Fibroblast of lung (primary cell): ENCODE measurements around the gene RNASE7. TPM values are rescaled to one million over a fixed set of nuclear protein-coding genes. Genes with fewer than 3 reads are reported as not detected.
A peak's percentile ranks its signal among the peaks of the same experiment; 100 is the strongest.

Experiments used
- DNase-seq, 2 donors: peaks; one replicate each; pipeline versions ENCODE4 v3.0.0 to v3.0.0-alpha.2; 2010; ENCODE audit warnings: low read depth in 2 of 2
- H2AFZ ChIP-seq: 2 replicates; pipeline ENCODE4 v1.5.1; 2012; ENCODE audit warnings: low read length, control low read depth, inconsistent platforms
- H3K27ac ChIP-seq: 2 replicates; pipeline ENCODE4 v1.5.1; 2011; ENCODE audit warnings: low read length, control low read depth; ENCODE audit not compliant: insufficient read depth
- H3K27me3 ChIP-seq: 2 replicates; pipeline ENCODE4 v1.5.1; 2011; ENCODE audit warnings: mild to moderate bottlenecking, low read length; ENCODE audit not compliant: control insufficient read depth, insufficient read depth
- H3K36me3 ChIP-seq: 2 replicates; pipeline ENCODE4 v1.5.1; 2011; ENCODE audit warnings: low read length; ENCODE audit not compliant: control insufficient read depth, insufficient read depth
- H3K4me1 ChIP-seq: 2 replicates; pipeline ENCODE4 v1.5.1; 2011; ENCODE audit warnings: low read length; ENCODE audit not compliant: control insufficient read depth, insufficient read depth; ENCODE audit errors: extremely low read depth
- H3K4me2 ChIP-seq: 2 replicates; pipeline ENCODE4 v1.5.1; 2011; ENCODE audit warnings: low read length, control low read depth; ENCODE audit not compliant: insufficient read depth; ENCODE audit errors: extremely low read depth
- H3K4me3 ChIP-seq, 4 experiments: fragments of 200-600 bp in 1 of 4; sonication (generic) in 1 of 4; replicated peaks in 1 of 4; 2 replicates each; pipeline ENCODE4 v1.5.1; 2011 to 2016; ENCODE audit warnings: low read length in 4 of 4, low read depth in 3 of 4, mild to moderate bottlenecking in 3 of 4, control low read depth in 2 of 4, inconsistent platforms in 1 of 4, mixed read lengths in 1 of 4; ENCODE audit not compliant: insufficient read depth in 1 of 4; ENCODE audit errors: control extremely low read depth in 1 of 4
- H3K79me2 ChIP-seq: 2 replicates; pipeline ENCODE4 v1.5.1; 2012; ENCODE audit warnings: mild to moderate bottlenecking, low read length, inconsistent platforms; ENCODE audit not compliant: control insufficient read depth, insufficient read depth
- H3K9ac ChIP-seq: 2 replicates; pipeline ENCODE4 v1.5.1; 2011; ENCODE audit warnings: mild to moderate bottlenecking, low read length, control low read depth; ENCODE audit not compliant: insufficient read depth
- H3K9me3 ChIP-seq: 2 replicates; pipeline ENCODE4 v1.5.1; 2012; ENCODE audit warnings: low read depth, low read length; ENCODE audit not compliant: control insufficient read depth, insufficient read depth
- H4K20me1 ChIP-seq: 2 replicates; pipeline ENCODE4 v1.5.1; 2011; ENCODE audit warnings: low read length; ENCODE audit not compliant: control insufficient read depth, insufficient read depth; ENCODE audit errors: extremely low read depth
- CTCF ChIP-seq, 2 donors: IDR thresholded peaks in 1 of 2; conservative IDR thresholded peaks in 1 of 2; 1 replicate in 1 of 2; 2 replicates in 1 of 2; pipeline ENCODE4 v1.5.1; 2011 to 2012; ENCODE audit warnings: low read length in 2 of 2, control low read depth in 1 of 2, inconsistent platforms in 1 of 2, low read depth in 1 of 2, mild to moderate bottlenecking in 1 of 2
- EZH2 ChIP-seq: IDR thresholded peaks from 2 replicates; pipeline ENCODE4 v1.5.1; 2012; ENCODE audit warnings: low read length, control low read depth, mild to moderate bottlenecking; ENCODE audit errors: missing control alignments
- polyA plus RNA-seq, 2 donors: library from polyadenylated mRNA; depleted of rRNA in 1 of 2; stranded (reverse) in 1 of 2; unstranded in 1 of 2; fragments of >200 nt; gene quantifications; 2 replicates each; pipeline ENCODE4 v1.2.1, GENCODE V29; 2011 to 2012; ENCODE audit warnings: missing spikeins in 1 of 2
- total RNA-seq: library from RNA; depleted of rRNA; stranded (reverse); fragments of >200 nt; gene quantifications from 2 replicates; pipeline ENCODE4 v1.2.1, GENCODE V29; 2014

The RNASE7 gene
- total and polyA plus RNA-seq, 2 donors (not counting 1 experiment from before 2014, with no cell fraction given): not detected

- H3K27ac ChIP-seq: no peak within 1 kb of the TSS
Observed at GRCh38 chr14:21034707-21035106, 7.5 kb upstream of the RNASE7 start, which contains the start of gene RNASE13. Gene RNASE13, minus strand, starts transcription at chr14:21034807. Its CDS starts 519 bp downstream, at chr14:21034288.

GRCh38 chr14:21036751-21037150, 5.4 kb upstream of the RNASE7 start:
- Histone ChIP-seq H3K27ac (no peak overlapping the region), H3K4me2 (no peak overlapping the region), H3K79me2 (no peaks in the 10 kb centered on the region), H3K36me3 (no peaks in the 10 kb centered on the region), H3K4me3 (no peak overlapping the region), H4K20me1 (no peaks in the 10 kb centered on the region), H3K27me3 (peaks cover 16% of the 10 kb centered on the region), H3K4me1 (no peaks in the 10 kb centered on the region), H3K9ac (no peak overlapping the region), H3K9me3 (no peaks in the 10 kb centered on the region), H2AFZ (no peak overlapping the region)
- TF ChIP-seq CTCF (conservative IDR thresholded peaks at IDR 0.05 in 1 of 2, IDR thresholded peaks at IDR 0.05 in 1 of 2; ENCODE audit: low read depth in 1 of 2, low read length in 2 of 2) (no peak), EZH2 (no peak)
- DNase-seq: no peak

More at GRCh38 chr14:21034707-21035106, 7.5 kb upstream of the RNASE7 start, which contains the start of gene RNASE13:
- Histone ChIP-seq H3K36me3 (no peaks in the 10 kb centered on the region), H3K9me3 (no peaks in the 10 kb centered on the region), H3K4me3 (no peak within 1 kb of the TSS), H3K4me2 (no peak within 1 kb of the TSS), H3K4me1 (no peaks in the 10 kb centered on the region), H4K20me1 (no peaks in the 10 kb centered on the region), H3K9ac (peak within 1 kb of the TSS; percentile 2), H2AFZ (no peak within 1 kb of the TSS), H3K27me3 (peaks cover 29% of the 10 kb centered on the region), H3K79me2 (no peaks in the 10 kb centered on the region)
- no peak for DNase-seq
- TF ChIP-seq CTCF (conservative IDR thresholded peaks at IDR 0.05 in 1 of 2, IDR thresholded peaks at IDR 0.05 in 1 of 2; ENCODE audit: low read depth in 1 of 2, low read length in 2 of 2): no peak
- no peak for TF ChIP-seq EZH2

- no peak for DNase-seq
- H3K79me2 ChIP-seq: no peaks in the 10 kb centered on the region
Observed at GRCh38 chr14:21037156-21037555, 5.0 kb upstream of the RNASE7 start.

More at GRCh38 chr14:21037156-21037555, 5.0 kb upstream of the RNASE7 start:
- no peak overlapping the region for H3K9ac ChIP-seq
- no peaks in the 10 kb centered on the region for H3K36me3 ChIP-seq
- no peak overlapping the region for H3K4me2 ChIP-seq
- no peaks in the 10 kb centered on the region for H3K9me3 ChIP-seq
- H3K27ac ChIP-seq: no peak overlapping the region
- peaks cover 14% of the 10 kb centered on the region for H3K27me3 ChIP-seq
- no peaks in the 10 kb centered on the region for H3K4me1 ChIP-seq
- no peak for TF ChIP-seq EZH2
- no peak for TF ChIP-seq CTCF (conservative IDR thresholded peaks at IDR 0.05 in 1 of 2, IDR thresholded peaks at IDR 0.05 in 1 of 2; ENCODE audit: low read depth in 1 of 2, low read length in 2 of 2)
- H2AFZ ChIP-seq: no peak overlapping the region
- no peaks in the 10 kb centered on the region for H4K20me1 ChIP-seq
- H3K4me3 ChIP-seq: no peak overlapping the region
